Stromal cell of bone marrow (primary cell): ENCODE results near the gene ARHGAP19.
"Not testable (repeated sequence)": the region's sequence is repeated elsewhere in the genome, so short reads cannot be mapped to it uniquely, and the experiment has no call there.

Experiments used
- DNase-seq: peaks from one replicate; pipeline ENCODE4 v3.0.0-alpha.2; 2012; ENCODE audit warnings: low read depth

Gene ARHGAP19

GRCh38 chr10:97279121-97279815 lies 13.2 kb downstream of the ARHGAP19 start:
- no peak for DNase-seq

DNA sequence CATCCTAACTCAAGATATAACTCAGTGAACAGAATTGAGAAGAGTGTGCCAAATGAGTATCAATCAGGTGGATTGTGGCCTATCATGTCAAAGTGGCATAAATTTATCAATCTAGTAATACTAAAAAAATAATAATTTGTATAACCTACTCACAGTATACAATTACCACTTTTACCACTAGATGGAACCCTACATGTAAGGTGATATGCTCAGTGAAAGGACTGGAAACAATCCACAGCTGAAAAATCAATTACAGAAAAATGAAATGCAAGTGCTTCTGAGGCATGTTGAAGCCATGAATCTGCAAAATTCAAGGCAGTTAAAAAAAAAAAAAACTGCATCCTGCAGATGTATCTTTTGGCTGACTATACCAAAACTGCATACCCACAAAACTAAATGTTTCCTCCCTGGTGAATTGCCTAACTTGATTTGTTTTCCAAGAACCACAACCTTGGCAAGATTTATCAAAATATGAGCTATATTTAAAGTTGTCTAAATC lies 13.9 kb downstream of the ARHGAP19 start:
- DNase-seq = peak; percentile 94

- DNase-seq = no peak
Observed at GRCh38 chr10:97277551-97277950, 14.9 kb downstream of the ARHGAP19 start.

DNA sequence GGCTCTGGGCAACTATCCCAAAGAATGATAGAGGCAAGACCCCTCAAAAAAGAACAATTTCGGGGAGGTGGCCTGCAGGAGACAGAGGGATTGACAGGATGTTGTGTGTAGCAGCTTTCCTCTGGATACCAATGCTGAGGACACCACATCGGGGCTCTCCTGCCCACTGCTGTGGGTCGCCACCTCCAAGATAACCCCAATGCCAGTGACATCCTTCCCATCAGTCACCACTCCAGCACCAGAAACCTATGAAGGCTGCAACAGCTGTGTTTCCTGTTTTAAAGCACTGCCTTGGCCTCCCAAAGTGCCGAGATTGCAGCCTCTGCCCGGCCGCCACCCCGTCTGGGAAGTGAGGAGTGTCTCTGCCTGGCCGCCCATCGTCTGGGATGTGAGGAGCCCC lies 17.6 kb downstream of the ARHGAP19 start:
- DNase-seq = no peak

DNA sequence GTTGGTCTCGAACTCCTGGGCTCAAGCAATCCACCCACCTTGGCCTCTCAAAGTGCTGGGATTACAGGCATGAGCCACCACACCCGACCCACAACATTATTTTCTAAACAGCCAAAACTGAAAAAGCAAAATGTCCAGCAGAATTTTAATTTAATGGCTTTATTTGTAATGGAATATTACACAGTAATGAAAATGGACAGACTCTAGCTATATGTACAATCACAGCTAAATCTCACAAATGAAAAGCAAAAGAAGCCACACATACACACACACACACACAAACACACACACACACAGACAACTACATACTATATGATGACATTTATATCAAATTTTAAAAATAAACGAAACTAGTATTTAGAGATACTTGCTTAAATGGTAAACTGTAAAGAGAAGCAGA lies 18.7 kb downstream of the ARHGAP19 start:
- no peak for DNase-seq

DNA sequence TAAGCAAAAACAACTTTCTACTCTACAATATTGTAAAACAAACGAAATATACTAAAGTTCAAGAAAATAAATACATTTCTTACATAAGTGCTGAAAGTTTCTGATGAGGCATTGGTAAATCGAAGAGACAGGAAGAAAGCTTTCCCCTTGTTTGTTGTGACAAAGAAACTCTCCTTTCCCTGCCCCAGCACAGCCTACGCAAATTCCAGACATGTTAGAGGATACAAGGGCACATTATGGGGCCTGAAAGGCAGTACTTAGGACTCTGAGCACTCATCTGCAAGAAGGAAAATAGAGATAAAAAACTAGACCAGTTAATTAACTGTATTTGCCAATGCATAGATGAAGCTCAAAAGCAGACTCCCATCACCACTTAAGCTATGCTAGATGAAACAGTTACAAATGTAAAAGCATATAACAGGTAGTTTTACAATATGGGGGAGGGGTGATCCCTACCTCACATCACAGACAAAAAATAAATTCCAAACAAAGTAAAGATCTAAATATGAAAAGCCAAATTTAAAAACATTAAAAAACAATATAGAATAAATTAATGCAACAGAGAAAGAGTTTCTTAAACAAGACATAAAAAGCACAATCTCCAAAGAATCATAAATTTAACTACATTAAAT lies 21.8 kb downstream of the ARHGAP19 start:
- DNase-seq = no peak

DNA sequence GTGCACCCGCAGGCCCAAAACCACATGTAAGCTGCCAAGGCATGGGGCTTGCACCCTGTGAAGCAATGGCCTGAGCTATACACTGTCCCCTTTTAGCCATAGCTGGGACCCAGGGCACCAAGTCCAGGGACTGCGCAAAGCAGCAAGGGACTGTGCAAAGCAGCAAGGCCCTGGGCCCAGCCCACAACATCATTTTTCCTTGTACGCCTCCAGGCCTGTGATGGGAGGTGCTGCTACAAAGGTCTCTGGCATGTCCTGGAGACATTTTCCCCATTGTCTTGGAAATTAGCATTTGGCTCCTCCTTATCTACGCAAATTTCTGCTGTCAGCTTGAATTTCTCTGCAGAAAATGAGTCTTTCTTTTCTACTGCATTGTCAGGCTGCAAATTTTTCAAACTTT lies 24.8 kb downstream of the ARHGAP19 start:
- DNase-seq = no peak

- DNase-seq = not testable (repeated sequence)
Observed at GRCh38 chr10:97265095-97265494, 27.3 kb downstream of the ARHGAP19 start.

GRCh38 chr10:97263971-97264370 lies 28.5 kb downstream of the ARHGAP19 start:
- no peak for DNase-seq

GRCh38 chr10:97261656-97262055 lies 30.8 kb downstream of the ARHGAP19 start:
- no peak for DNase-seq

DNA sequence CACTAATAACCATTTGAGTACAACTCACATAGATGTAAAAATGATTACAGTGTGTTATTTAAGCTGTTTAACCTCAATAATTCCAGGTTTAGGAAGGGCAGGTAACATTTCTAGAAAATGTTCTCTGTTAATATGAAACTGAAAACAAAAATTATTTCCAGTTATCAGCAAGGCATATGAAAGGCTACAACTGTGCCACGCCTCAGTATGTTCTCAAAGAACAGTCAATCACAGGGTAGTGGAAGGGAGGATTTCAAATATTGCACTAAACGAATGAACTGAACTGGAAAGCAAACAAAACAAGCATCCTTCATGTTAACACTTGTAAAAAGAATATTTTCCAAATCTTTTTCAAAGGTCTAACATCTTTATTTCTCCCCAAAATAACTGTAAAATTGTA lies 31.3 kb downstream of the ARHGAP19 start:
- DNase-seq = no peak

DNA sequence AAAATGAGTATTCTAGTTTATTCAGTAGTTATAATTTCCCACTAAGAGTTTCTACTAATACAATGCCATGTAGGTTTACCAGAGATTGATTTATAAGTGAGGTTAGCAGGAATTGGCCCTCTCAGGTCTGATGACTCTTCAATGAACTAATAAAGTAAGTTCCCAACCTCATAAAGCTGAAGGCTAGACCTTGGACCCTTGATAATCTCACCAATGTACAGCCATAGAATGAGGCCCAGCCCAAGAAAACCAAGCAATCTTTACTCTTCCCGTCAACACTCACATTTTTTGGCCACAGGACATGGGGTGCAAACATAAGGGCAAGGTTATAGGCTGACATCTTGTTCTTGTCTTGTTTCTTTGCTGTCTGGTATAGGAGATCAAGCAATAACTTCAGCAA lies 33.3 kb downstream of the ARHGAP19 start:
- DNase-seq = no peak

DNA sequence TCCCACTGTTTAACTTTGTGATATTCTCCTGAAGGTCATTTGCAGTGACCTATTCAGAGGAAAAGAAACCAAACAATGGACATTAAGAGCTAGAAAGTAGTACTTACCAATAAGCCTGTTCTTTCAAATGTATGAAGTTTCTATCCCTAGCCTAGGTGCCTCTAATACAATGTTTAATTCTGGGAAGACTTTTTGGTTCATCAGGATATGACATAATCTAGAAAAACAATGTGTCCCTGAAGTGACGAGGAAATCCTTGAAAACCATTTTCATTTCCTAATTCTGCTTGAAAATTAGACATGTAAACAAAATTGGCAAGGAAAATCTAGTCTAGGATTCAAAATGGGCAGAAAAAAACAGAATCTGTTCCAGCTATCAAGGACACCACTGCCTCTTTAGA lies 36.1 kb downstream of the ARHGAP19 start:
- DNase-seq = no peak

DNA sequence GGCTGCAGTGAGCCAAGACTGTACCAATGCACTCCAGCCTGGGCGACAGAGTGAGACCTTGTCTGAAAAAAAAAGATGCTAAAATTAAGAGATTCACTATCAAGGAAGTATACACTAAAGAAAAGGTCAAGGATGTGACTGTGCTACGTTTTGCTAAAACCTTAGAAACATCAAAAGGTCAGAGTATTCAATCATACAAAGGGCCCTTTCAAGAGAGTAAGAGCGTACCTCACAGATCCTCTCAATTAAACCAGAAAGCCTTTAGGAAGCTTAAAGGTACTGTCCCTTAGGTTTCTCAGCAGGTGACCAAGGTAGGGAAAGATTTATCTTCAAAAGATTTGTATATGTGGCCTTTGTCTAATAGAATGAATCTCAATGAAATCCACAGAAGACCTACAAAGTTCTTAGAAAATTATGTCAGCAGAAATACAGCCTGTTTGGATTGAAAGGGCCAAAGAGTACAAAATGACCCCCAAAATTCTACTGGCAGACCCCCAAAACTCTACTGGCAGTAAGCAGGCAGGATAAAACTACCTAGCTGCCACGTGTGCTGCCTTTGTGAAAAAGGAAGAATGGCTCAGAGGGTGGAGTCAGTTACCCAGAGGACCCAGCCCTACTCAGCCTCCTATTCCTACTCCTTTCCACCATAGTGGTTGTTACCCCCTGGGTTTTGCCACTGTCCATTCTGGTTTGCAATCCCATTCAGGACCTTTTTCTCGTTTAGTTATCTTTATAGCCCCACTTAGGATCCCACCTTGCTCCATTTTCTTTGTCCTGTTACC lies 36.7 kb downstream of the ARHGAP19 start:
- DNase-seq = no peak

- no peak for DNase-seq
Observed at GRCh38 chr10:97254694-97255093, 37.7 kb downstream of the ARHGAP19 start.

- DNase-seq = no peak
Observed at GRCh38 chr10:97250952-97251351, 41.5 kb downstream of the ARHGAP19 start.

DNA sequence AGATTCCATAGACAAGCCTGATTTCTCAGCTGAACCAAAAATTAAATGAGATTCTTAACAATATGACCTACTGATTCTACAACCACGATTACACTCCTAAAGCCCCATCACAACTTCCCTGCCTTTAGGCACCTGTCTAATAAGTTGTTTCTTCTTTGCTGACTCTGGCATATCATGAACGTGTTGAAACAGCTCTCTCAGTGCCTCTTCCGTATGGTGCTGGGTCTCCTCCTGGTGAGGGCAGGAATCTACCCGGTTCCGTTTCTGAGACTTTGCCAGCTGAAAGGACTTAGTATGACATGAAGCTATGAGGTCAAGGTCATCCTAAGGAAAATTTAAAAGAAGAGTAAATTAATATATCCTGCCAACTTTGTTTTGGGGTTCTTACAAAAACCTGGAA lies 48.6 kb downstream of the ARHGAP19 start:
- no peak for DNase-seq

DNA sequence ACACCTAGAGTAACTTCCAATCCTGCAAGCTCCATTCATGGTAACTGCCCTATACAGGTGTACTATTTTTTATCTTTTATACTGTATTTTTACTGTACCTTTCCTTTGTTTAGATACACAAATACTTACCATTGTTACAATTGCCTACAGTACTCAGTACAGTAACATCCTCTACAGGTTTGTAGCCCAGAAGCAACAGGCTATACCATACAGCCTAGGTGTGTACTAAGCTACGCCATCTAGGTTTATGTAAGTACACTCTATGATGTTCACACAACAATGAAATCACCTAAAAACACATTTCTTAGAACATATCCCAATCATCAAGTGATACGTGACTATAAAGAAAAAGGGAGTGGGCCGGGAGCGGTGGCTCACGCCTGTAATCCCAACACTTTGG lies 53.6 kb downstream of the ARHGAP19 start:
- no peak for DNase-seq

DNA sequence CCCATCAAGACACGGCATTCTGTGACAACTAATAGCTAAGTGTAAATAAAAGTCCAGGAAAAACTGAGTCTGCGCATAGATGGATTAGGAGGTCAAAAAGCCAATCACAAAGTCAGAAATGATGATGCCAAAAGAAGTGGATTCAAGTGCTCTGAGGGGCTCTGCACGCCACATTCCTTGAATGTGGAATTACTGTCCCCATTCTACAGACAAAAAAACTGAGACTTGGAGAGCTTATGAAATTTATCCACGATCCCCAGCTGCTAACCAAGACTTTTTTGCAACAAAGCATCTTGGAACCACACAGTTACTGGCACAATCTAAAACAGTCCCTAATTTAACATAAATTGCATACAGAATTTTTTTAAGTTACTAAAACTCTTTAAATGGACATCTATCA lies 57.1 kb downstream of the ARHGAP19 start:
- DNase-seq = no peak

GRCh38 chr10:97234400-97234799 lies 58.0 kb downstream of the ARHGAP19 start:
- peak; percentile 26 for DNase-seq

DNA sequence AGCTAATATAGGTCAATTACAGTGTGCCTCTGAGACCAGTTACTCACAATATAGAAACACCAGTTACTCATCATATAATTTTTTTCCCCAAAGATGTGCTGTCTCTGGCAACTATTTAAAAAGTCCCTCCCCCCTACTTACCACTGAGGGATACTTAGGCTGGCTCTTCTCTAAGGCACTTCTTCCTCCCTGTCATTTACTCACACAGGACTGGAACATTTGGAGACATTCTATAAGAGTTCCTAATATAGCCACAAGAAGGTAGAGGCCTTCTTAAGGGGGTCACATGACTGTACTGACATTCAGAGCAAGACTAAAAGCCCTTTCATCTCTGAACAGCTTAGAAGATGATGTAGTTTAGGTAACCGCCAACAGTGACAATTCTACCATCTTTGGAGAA lies 62.3 kb downstream of the ARHGAP19 start:
- peak; percentile 36 for DNase-seq

DNA sequence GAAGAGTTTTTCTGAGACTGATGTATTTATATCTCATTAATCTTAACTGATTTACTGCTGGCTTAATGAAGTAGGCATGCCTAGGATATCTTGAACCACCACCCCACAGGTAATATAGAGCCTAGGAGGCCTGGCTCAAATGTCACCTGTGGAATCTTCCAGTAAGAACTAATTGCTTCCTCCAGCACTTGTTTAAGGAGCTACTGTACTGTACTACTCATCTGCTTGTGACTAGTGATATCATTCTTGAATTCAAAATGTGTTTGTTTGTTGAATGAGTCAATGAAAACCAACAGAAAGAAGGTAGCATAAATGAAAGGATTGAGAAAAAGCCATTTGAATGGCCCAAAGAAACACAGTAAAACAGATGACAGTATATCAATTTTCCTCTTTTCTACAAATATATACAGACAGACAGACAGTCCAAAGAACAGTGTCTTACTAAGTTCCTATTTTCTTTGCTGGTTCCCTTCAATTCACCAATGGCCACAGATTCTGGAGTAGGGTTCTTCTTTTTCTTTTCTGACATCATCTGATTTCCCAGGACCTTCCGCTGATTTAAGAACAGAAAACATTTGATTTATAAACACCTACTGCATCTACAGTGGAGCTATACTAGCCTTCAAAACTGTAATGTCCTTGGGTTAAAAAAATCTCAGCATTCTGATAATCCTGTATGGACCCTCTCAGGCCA lies 63.0 kb downstream of the ARHGAP19 start:
- DNase-seq = peak; percentile 40
